ENCODE results near the gene NR3C2.

- TF ChIP-seq CREB5 (CRISPR knock-in tag; IDR thresholded peaks at IDR 0.05; ENCODE audit: low read depth): no peak
- no peak for TF ChIP-seq CSDC2 (CRISPR knock-in tag; IDR thresholded peaks at IDR 0.05)
- TF ChIP-seq PATZ1 (CRISPR knock-in tag; IDR thresholded peaks at IDR 0.05; ENCODE audit: borderline replicate concordance): no peak
- TF ChIP-seq ZFP30 (CRISPR knock-in tag; IDR thresholded peaks at IDR 0.05): no peak
- no peak for TF ChIP-seq ARNTL (CRISPR knock-in tag; IDR thresholded peaks at IDR 0.05; ENCODE audit: borderline replicate concordance, low read depth)
- TF ChIP-seq TOX (CRISPR knock-in tag; IDR thresholded peaks at IDR 0.05; ENCODE audit: borderline replicate concordance): no peak
Measured at GRCh38 chr4:148173397-148174017, 268.7 kb downstream of the NR3C2 start.
